ENCODE measurements around the gene SIGLECL1. TPM values are rescaled to one million over a fixed set of nuclear protein-coding genes. Genes with fewer than 3 reads are reported as not detected.

Gene SIGLECL1
- total RNA-seq, 1 experiment from 2014 or later, result not detected

GRCh38 chr19:51227966-51228365 is 22.9 kb upstream of the SIGLECL1 start:
- no peaks in the 10 kb centered on the region for H3K4me1 ChIP-seq
- no peak overlapping the region for H3K27ac ChIP-seq
- no peak overlapping the region for H3K4me3 ChIP-seq
- no peak for DNase-seq
- H3K9me3 ChIP-seq (replicated peaks), result no peaks in the 10 kb centered on the region
- peaks cover 2% of the 10 kb centered on the region; the same call in 1 of the 2 replicates for H3K27me3 ChIP-seq
- no peaks in the 10 kb centered on the region for H3K36me3 ChIP-seq

- no peaks in the 10 kb centered on the region for H3K4me1 ChIP-seq
- no peaks in the 10 kb centered on the region for H3K36me3 ChIP-seq
- no peak for DNase-seq
- no peaks in the 10 kb centered on the region for H3K9me3 ChIP-seq (replicated peaks)
- no peak overlapping the region for H3K4me3 ChIP-seq
- H3K27ac ChIP-seq, result no peak overlapping the region
- peaks cover 5% of the 10 kb centered on the region; the same call in 1 of the 2 replicates for H3K27me3 ChIP-seq
Measured at GRCh38 chr19:51240866-51241265, 10.0 kb upstream of the SIGLECL1 start.

- Histone ChIP-seq H3K36me3 (no peaks in the 10 kb centered on the region), H3K4me1 (no peaks in the 10 kb centered on the region), H3K4me3 (no peak overlapping the region), H3K27ac (no peak overlapping the region), H3K9me3 (replicated peaks) (no peaks in the 10 kb centered on the region), H3K27me3 (peaks cover 5% of the 10 kb centered on the region; the same call in 1 of the 2 replicates)
- no peak for DNase-seq
Measured at GRCh38 chr19:51242881-51243630, 7.8 kb upstream of the SIGLECL1 start.

GRCh38 chr19:51246164-51246552 is 4.7 kb upstream of the SIGLECL1 start:
- no peak for DNase-seq
- no peaks in the 10 kb centered on the region for H3K9me3 ChIP-seq (replicated peaks)
- H3K4me1 ChIP-seq, result no peaks in the 10 kb centered on the region
- no peak overlapping the region for H3K4me3 ChIP-seq
- no peaks in the 10 kb centered on the region for H3K27me3 ChIP-seq
- H3K27ac ChIP-seq, result no peak overlapping the region
- H3K36me3 ChIP-seq, result no peaks in the 10 kb centered on the region

- DNase-seq, result no peak
- Histone ChIP-seq H3K27ac (no peak overlapping the region), H3K27me3 (no peaks in the 10 kb centered on the region), H3K4me3 (no peak overlapping the region), H3K36me3 (no peaks in the 10 kb centered on the region), H3K4me1 (no peaks in the 10 kb centered on the region), H3K9me3 (replicated peaks) (no peaks in the 10 kb centered on the region)
Measured at GRCh38 chr19:51247972-51248590, 2.8 kb upstream of the SIGLECL1 start.

GRCh38 chr19:51251468-51251820 is 564 bp downstream of the SIGLECL1 start:
- DNase-seq, result no peak
- H3K36me3 ChIP-seq, result no peaks in the 10 kb centered on the region
- H3K4me3 ChIP-seq, result no peak overlapping the region
- no peaks in the 10 kb centered on the region for H3K27me3 ChIP-seq
- H3K9me3 ChIP-seq (replicated peaks), result no peaks in the 10 kb centered on the region
- no peak overlapping the region for H3K27ac ChIP-seq
- H3K4me1 ChIP-seq, result no peaks in the 10 kb centered on the region

GRCh38 chr19:51252306-51253079 is 1.6 kb downstream of the SIGLECL1 start:
- DNase-seq, result no peak
- no peak overlapping the region for H3K4me3 ChIP-seq
- H3K27ac ChIP-seq, result no peak overlapping the region
- H3K36me3 ChIP-seq, result no peaks in the 10 kb centered on the region
- H3K27me3 ChIP-seq, result no peaks in the 10 kb centered on the region
- H3K4me1 ChIP-seq, result no peaks in the 10 kb centered on the region
- H3K9me3 ChIP-seq (replicated peaks), result no peaks in the 10 kb centered on the region

GRCh38 chr19:51253088-51253806 is 2.4 kb downstream of the SIGLECL1 start:
- Histone ChIP-seq H3K36me3 (no peaks in the 10 kb centered on the region), H3K9me3 (replicated peaks) (no peaks in the 10 kb centered on the region), H3K4me1 (no peaks in the 10 kb centered on the region), H3K27me3 (no peaks in the 10 kb centered on the region), H3K4me3 (no peak overlapping the region), H3K27ac (no peak overlapping the region)
- no peak for DNase-seq

GRCh38 chr19:51256155-51256625 is 5.3 kb downstream of the SIGLECL1 start:
- Histone ChIP-seq H3K27ac (no peak overlapping the region), H3K27me3 (peaks cover 3% of the 10 kb centered on the region; the same call in 1 of the 2 replicates), H3K36me3 (no peaks in the 10 kb centered on the region), H3K9me3 (replicated peaks) (no peaks in the 10 kb centered on the region), H3K4me3 (no peak overlapping the region), H3K4me1 (no peaks in the 10 kb centered on the region)
- no peak for DNase-seq

GRCh38 chr19:51257471-51257870 is 6.6 kb downstream of the SIGLECL1 start:
- no peak for DNase-seq
- Histone ChIP-seq H3K4me3 (no peak overlapping the region), H3K27ac (no peak overlapping the region), H3K36me3 (no peaks in the 10 kb centered on the region), H3K27me3 (peaks cover 6% of the 10 kb centered on the region; the same call in 1 of the 2 replicates), H3K4me1 (no peaks in the 10 kb centered on the region), H3K9me3 (replicated peaks) (no peaks in the 10 kb centered on the region)

- Histone ChIP-seq H3K27me3 (peaks cover 6% of the 10 kb centered on the region; the same call in 1 of the 2 replicates), H3K4me3 (no peak overlapping the region), H3K9me3 (replicated peaks) (no peaks in the 10 kb centered on the region), H3K4me1 (no peaks in the 10 kb centered on the region), H3K36me3 (no peaks in the 10 kb centered on the region), H3K27ac (no peak overlapping the region)
- peak in 1 of 2 experiments; percentile 12 for DNase-seq
Measured at GRCh38 chr19:51258165-51259160, 7.6 kb downstream of the SIGLECL1 start.

GRCh38 chr19:51259348-51260245 is 8.7 kb downstream of the SIGLECL1 start:
- Histone ChIP-seq H3K27ac (no peak overlapping the region), H3K4me3 (no peak overlapping the region), H3K9me3 (replicated peaks) (no peaks in the 10 kb centered on the region), H3K27me3 (peaks cover 6% of the 10 kb centered on the region; the same call in 1 of the 2 replicates), H3K4me1 (no peaks in the 10 kb centered on the region), H3K36me3 (no peaks in the 10 kb centered on the region)
- DNase-seq, result peak; percentile 14 to 44

GRCh38 chr19:51263808-51264207 is 12.9 kb downstream of the SIGLECL1 start:
- Histone ChIP-seq H3K27ac (no peak overlapping the region), H3K36me3 (no peaks in the 10 kb centered on the region), H3K4me3 (no peak overlapping the region), H3K9me3 (replicated peaks) (no peaks in the 10 kb centered on the region), H3K4me1 (no peaks in the 10 kb centered on the region), H3K27me3 (peaks cover 15% of the 10 kb centered on the region)
- DNase-seq, result no peak

All from SJCRH30 (cell line).